NOMO-1 treated with DMSO at 0.1 percent for 48 hours (cell line): ENCODE results near the gene RBM39.
"Not testable (repeated sequence)": the region's sequence is repeated elsewhere in the genome, so short reads cannot be mapped to it uniquely, and the experiment has no call there.

Source experiments
- DNase-seq: peaks from one replicate; lab custom pipeline; 2025; ENCODE audit not compliant: unreplicated experiment; lab: John Stamatoyannopoulos, UW

RBM39 gene

DNA sequence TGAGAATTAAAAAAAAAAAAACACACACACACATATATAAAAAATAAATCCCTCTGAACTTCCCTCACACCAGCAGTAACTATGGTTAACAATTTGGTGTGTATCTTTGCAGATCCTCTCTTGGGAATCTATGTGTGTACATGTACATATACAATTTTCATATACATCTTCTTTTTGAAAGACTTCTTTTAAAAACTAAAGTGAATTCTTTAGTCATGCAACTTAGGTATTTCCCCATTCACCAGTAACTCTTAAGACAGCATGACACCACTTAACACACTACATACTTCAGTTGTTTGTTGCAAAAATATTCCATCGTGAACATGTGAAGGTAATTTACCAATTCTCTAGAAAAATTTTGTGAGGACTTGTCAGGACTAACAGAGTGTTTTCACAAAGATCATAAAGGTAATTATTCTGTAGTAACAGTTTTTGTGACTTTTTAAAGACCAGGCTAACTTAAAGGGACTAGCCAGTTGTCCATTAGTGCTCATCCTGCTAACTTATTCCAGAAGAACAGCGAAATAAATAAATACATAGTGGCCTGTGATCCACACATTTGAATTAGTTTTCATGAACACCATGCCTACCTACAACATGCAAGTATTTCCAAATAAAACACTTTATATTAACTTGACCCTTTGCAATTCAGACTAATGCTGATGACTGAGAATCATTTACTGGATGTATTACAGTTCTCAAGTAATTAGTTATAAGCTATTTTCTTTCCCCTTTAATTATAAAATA, 12.1 kb downstream of the RBM39 start:
- no peak for DNase-seq

DNA sequence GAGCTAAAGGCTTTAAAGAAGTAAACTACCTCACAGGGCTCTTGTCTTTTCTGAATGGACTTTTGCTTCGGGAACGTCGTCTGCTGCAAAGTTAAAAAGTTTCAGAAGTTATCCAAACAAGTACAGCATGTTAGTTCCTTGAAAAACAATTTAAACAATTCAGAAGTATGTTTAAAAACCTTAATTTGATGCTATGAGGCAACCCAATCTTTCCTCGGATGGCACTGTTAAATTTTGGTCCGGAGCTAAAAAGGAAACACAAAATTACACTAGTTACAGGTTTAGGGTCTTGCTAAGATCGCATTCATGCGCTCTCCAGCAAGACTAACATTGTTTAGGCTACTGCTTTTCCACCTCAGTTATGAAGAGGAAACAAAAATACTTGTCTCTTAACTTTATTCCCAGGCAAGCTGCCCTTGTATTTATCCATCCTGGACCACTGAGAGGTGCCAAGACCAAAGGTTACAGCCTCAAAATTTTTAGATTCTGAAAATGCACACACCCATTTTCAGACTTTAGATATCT, 12.7 kb downstream of the RBM39 start:
- DNase-seq = no peak

DNA sequence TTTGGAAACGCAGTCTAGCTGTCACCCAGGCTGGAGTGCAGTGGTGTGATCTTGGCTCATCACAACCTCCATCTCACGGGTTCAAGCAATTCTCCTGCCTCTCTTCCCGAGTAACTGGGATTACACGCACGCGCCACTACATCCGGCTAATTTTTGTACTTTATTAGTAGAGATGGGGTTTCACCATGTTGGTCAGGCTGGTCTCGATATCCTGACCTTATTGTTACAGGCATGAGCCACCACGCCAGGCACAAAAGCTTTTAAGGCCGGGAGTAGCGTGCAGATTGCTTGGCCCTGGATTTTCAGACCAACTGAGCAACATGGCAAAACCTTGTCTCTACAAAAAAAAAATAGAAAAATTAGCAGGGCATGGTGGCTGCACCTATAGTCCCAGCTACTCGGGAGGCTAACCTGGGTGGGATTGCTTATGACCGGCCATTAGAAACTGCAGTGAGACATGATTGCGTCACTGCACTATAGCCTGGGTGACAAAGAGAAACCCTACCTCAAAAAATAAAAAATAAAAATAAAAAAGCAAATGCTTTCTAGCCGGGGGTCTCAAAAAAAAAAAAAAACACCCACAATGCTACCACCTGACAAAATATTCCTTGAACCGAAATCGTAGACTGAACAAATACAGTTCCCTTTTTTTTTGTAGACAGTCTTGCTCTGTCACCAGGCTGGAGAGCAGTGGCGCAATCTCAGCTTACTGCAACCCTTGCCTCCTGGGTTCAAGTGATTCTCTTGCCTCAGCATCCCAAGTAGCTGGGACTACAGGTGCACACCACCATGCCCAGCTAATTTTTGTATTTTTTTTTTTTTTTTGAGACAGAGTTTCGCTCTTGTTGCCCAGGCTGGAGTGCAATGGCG, 15.0 kb downstream of the RBM39 start:
- DNase-seq = peak; percentile 26

DNA sequence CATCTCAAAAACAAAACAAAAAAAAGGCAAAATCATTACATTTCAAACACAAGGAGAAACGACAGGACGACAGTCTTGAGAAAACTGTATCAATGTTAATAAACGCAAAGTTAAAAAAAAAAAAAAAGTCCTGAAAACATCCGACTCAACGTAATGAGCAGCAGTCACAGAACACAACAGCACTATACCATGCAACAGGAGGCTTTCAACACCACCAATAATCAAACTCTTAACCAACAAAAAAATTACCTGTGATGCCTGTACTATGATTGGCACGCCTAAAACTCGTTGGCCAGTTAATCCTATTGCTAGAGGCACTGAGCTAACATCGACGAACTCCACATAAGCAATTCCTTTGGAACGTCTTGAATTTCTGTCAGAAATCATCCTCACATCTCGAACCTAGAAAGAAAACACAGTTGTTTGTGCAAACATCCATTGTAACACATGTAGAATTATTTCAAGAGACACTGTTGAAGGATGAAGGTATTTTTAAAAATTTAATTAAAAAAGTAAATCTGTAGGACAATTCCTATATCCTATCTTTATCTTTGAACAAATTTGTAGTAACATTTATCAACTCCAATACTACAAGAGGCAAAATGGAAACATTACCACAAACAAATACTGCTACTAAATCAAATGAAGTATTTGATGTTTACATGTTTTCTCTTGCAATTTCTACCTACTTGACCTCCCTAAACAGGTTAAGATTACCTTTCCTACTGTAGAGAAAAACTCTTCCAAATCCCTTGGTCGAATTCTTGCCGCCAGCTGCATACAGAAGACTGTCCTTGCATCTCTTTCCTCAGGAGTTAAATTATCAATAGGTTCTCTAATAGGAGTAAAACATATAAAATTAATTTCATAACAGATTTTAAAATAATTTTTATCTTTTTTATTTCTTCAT, 17.5 kb downstream of the RBM39 start:
- no peak for DNase-seq

DNA sequence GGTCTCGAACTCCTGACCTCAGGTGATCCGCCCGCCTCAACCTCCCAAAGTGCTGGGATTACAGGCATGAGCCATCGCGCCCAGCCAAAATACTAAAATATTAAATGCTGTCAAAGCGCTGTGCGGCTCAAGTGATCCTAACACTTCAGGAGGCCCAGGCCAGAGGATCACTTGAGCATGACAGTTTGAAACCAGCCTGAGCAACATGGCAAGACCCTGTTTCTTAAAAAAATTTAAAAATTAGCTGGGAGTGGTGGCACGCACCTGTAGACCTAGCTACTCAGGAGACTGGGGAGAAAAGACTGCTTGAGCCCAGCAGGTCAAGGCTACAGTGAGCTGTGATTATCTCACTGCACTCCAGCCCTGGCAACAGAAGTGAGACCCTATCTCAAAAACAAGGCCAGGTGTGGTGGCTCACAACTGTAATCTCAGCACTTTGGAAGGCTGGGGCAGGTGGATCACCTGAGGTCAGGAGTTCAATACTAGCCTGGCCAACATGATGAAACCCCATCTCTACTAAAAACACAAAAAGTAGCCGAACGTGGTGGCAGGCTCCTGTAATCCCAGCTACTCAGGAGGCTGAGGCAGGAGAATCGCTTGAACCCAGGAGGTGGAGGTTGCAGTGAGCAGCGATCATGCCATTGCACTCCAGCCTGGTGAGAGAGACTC, 18.3 kb downstream of the RBM39 start:
- DNase-seq = not testable (repeated sequence)

DNA sequence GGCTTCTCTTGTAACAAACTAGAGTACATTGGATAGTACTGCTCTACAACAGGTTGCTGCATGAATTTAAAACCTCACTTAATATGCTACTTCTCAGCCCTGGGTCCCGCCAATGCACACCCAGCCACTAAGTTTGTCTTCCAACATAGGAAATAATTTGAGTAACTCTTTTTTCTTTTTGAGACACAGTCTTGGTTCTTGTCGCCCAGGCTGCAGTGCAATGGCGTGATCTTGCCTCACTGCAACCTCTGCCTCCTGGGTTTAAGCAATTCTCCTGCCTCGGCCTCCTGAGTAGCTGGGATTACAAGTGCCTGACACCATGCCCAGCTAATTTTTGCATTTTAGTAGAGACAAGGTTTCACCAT, 18.8 kb downstream of the RBM39 start:
- not testable (repeated sequence) for DNase-seq

DNA sequence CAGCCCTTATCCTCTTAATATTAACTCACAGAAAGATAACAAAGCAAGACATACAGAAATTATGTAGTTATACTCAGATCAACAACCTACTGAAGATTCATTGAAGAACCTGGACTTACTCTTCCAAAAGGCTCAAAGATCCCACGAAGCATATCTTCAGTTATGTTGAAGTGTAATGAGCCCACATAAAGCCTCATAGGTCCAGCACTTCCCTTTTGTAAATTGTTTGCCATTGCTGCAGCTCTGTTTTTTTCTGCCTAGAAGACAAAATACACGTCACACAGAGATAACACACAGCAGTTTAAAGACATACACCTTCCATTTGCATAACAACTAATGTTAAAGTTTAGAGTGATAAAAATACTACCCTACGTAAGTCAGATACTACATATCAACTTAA, 20.4 kb downstream of the RBM39 start:
- no peak for DNase-seq

DNA sequence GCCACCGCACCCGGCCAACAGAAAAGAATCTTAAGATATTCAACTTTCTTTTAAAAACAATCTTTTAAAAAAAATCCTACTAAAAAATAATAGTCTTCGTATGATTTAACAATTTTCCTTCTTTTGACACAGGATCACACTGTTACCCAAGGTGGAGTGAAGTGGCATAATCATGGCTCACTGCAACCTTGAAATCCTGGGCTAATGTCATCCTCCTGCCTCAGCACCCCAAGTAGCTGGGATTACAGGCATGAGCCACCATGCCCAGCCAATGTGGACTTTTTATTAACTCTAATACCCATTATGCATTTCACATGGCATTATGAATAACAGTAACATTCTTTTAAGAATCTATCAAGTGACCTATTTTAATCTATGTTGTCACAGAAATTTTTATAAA, 20.8 kb downstream of the RBM39 start:
- DNase-seq = no peak

DNA sequence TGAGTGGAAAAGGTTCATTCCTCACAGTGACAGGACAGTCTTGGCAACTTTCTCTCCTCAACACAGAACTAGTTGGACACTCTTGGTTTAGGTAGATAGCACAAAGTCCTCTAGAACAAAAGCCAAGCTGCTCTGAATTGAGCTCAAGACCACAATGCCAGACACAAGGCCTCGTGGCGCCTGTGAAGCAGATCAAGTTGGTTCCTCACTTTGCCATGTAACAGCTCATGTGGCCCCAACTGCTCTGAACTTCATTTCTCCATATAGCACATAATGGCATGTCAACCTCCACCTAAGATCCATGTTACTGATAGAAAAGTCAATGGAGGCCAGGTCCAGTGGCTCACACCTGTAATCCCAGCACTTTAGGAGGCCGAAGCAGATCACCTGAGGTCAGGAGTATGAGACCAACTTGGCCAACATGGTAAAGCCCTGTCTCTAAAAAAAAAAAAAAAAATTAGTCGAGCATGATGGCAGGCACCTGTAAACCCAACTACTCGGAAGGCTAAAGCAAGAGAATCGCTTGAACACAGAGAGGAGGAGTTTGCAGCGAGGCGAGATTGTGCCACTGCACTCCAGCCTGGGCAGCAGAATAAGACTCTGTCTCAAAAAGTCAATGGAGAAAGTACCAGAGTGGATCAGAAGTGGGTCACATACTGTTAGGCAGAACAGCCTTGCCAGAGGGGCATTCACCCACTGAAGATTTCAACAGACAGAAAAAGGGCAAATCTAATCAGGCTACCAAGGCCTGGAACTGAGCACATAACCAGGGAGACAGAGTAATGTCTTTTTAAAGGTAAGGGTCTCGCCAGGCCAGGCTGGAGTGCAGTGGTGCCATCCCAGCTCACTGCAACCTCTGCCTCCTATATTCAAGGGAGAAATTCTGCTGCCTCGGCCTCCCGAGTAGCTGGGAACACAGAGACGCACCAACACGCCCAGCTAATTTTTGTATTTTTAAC, 21.6 kb downstream of the RBM39 start:
- DNase-seq = no peak

DNA sequence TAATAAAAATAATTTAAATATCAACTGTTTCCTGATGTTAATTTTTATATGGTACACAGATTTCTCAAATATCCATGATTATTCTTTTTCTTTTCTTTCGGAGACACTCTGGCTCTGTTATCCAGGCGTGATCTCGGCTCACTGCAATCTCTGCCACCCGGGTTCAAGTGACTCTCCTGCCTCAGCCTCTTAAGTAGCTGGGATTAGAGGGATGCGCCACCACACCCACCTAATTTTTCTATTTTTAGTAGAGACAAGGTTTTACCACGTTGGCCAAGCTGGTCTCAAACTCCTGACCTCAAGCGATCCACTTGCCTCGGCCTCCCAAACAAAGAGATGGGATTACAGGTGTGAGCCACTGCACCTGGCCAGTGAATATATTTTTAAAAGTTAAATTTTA, 22.3 kb downstream of the RBM39 start:
- no peak for DNase-seq

DNA sequence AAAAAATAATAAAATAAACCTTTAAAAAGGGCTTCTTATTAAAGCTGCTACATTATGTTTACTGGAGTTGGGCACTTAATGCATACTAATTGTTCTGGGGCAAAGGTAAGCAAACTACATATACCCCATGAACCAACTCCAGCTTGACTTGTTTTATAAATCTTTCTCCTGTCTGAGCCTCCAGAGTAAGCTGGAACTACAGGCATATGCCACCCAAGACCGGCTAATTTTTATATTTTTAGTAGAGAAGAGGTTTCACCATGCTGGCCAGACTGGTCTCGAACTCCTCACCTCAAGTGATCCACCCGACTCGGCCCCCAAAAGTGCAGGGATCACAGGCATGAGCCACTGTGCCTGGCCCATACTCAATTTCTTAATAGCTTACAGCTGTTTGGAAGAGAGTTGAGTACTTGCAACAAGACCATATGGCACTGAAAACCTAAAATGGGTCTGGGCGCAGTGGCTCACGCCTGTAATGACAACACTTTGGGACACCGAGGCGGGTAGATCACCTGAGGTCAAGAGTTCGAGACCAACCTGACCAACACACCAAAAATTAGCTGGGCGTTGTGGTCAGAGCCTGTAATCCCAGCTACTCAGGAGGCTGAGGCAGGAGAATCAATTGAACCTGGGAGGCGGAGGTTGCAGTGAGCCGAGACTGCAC, 23.0 kb downstream of the RBM39 start:
- DNase-seq = no peak

DNA sequence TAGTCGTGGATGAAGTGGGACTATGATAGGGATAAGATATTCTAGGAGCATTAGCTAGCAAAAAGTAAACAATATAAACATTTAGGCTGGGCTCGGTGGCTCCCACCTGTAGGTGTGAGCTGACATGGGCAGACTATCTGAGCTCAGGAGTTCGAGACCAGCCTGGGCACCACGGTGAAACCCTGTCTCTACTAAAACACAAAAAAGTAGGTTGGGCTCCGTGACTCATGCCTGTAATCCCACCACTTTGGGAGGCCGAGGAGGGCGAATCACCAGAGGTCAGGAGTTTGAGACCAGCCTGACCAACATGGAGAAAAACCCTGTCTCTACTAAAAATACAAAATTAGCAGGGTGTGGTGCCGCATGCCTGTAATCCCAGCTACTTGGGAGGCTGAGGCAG, 23.7 kb downstream of the RBM39 start:
- not testable (repeated sequence) for DNase-seq

DNA sequence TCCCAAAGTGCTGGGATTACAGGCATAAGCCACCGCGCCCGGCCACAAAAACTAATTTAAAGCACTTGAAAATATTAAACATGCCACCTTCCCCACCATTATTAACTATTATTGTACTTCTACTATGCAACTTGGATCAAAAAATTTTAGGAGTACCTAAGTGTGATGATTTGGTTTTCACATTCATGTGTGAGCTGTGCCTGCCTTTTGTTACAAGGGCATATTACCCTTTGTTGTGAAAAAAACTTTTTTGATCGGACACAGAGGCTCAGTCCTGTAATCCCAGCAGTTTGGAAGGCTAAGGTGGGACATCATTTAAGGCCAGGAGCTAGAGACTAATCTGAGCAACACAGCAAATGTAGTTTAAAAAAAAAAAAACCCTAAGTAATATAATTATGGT, 25.7 kb downstream of the RBM39 start:
- no peak for DNase-seq

DNA sequence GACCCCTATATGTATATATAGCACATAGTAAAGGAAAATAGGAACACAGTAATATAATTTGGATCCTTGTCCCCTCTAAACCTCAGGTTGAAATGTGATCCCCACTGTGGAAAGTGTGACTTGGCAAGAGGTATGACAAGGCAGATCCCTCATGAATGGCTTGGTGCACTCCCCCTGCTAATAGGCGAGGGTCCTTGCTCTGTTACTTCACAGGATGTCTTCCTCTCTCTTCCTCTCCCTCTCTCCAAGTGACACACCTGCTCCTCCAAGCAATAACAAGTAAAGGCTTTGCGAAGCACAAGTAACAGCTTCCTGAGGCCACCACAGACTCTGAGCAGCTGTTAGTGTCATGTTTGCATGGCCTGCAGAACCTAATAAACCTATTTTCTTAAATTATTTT, 26.4 kb downstream of the RBM39 start:
- DNase-seq = no peak

DNA sequence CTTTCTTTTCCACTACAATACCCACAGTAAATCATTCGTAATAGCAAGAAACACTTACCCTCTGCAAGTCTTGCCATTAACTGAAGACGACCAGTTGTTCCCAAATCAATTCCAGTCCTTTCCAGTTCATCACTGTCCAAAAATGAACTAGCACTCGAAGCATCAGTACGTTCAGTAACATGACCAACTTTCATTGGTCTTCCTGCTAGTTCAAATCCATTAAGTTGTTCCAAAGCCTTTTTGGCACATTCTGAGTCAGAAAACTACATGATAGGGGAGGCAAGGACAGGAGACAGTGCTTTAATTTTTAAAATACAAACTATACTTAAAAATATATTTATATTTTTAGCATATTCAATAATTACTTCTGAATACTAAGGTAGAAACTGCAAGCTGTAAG, 27.9 kb downstream of the RBM39 start:
- DNase-seq = no peak

DNA sequence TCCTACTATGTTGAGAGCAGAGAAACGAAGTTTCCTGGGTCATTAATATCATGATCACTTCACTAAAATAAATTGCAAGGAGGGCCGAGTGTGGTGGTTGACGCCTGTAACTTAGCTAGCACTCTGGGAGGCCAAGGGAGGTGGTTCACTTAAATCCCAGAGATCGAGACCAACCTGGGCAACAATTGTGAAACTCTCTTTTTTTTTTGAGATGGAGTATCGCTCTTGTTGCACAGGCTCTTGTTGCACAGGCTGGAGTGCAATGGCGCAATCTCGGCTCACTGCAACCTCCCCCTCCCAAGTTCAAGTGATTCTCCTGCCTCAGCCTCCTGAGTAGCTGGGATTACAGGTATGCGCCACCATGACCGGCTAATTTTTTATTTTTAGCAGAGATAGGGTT, 28.9 kb downstream of the RBM39 start:
- DNase-seq = not testable (repeated sequence)

DNA sequence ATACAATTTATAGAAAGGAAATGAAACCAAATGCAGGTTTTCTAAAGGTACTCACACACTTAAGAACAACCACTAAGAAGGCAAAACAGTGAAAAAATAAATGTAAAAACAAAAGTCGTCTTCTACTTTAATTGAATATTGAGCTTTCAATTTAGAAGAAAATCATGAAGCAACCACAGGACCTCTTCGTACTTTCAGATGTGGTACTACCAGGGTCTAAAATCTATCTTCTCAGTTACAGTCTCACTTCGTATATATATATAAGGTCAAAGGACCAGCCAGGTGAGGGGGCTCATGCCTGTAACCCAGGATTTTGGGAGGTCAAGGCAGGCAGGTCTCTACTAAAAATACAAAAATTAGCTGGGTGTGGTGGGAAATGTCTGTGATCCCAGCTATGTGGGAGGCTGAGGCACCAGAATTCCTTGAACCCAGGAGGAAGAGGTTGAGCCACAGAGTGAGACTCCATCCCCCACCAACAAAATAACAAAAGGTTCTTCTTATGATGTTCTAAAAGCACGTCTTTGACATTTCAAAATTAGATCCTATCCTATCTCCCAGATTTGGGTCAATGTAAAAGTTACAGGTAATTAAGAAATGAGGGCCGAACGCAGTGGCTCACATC, 30.4 kb downstream of the RBM39 start:
- no peak for DNase-seq

DNA sequence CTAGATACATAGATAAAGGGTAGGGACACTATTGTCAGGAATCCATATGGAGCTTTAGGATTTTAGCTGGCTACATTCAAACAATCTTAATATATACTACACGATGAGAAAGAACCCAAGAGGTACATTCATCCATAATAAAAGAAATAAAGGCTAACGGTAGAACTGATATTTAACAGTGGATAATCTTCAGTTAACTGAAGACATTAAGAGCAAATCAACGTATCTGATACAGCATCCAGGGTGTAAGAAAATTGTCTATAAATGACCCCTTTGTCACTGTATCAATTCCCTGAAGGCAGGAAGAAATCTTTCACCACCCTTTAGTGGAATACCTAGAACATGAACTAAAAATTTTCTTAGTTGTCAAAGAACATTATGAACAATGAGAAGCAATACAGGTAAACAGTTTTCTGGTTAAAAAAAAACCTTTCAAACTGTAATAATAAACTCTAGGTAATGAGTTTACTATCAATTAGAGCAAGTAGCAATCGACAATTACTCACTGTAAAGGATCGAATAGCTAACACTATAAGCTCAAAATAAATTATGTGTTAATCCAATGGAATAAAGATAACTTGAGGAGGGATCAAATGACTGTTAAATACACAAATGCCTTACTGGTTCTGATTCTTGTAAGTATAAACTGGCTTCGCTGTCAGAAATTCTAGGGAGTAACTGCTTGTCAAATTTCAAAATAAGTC, 31.0 kb downstream of the RBM39 start:
- no peak for DNase-seq
